GM21717 (cell line): ENCODE measurements around the gene SLC8B1.

Experiments
- ATAC-seq: cut with Tn5 transposase; IDR thresholded peaks from one replicate; pipeline ENCODE4 v1.9.1; 2021; ENCODE audit warnings: mild to moderate bottlenecking, moderate library complexity; ENCODE audit not compliant: unreplicated experiment

The SLC8B1 gene

DNA sequence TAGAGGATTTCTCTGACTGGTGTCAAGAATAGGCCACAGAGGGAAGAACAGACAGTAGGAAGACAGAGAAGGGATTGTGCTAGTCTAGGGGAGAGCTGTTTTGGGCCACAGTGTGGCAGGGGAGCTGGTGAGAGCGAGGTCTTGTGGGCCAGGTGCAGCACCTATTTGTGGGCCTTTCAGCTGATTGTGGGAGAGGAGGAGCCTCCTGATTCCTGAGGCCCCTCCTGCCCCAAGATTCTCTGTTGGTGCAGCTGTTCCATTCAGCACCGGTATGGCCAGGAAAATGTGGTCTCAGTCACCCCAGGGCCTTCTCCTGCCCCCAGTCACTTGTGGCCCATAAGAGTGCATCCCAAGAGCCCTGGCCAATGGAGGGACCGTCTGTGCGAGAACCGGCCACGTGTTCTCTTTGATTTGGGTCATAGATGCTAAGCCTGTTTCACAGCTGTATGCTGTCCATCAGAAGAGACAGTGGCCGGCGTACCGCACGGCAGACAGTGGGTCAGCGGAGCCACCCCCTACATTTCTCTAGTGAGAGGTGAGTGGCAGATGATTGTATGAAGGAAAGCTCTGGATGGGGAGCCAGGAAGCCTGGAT lies 86.0 kb downstream of the SLC8B1 start:
- no peak for ATAC-seq
